Neural cell (in vitro differentiated cells): Measurements from ENCODE around the gene BET1L.

Source experiments
- CTCF ChIP-seq: fragments of 450-650 bp; IDR thresholded peaks from 2 replicates; pipeline ENCODE4 v1.5.1; 2014; ENCODE audit warnings: antibody characterized with exemption, mild to moderate bottlenecking, moderate library complexity; ENCODE audit not compliant: poor library complexity, severe bottlenecking
- EP300 ChIP-seq: fragments of 450-650 bp; conservative IDR thresholded peaks from 2 replicates; pipeline ENCODE4 v1.6.1; 2014; ENCODE audit warnings: antibody characterized with exemption, mild to moderate bottlenecking, moderate library complexity; ENCODE audit not compliant: poor library complexity, severe bottlenecking
- EZH2 ChIP-seq: fragments of 200-600, 300-800 bp; shearing (Covaris generic), sonication (generic); IDR thresholded peaks from 2 replicates; pipeline ENCODE4 v1.6.1; 2014; ENCODE audit warnings: antibody characterized with exemption, low read length, borderline replicate concordance, mild to moderate bottlenecking; ENCODE audit not compliant: insufficient read depth, poor library complexity, severe bottlenecking
- MXI1 ChIP-seq: fragments of 450-650 bp; conservative IDR thresholded peaks from 2 replicates; pipeline ENCODE4 v1.6.1; 2014; ENCODE audit warnings: antibody characterized with exemption, mild to moderate bottlenecking; ENCODE audit not compliant: poor library complexity, severe bottlenecking
- POLR2AphosphoS5 ChIP-seq: IDR thresholded peaks from 2 replicates; pipeline ENCODE4 v1.6.1; 2012
- RAD21 ChIP-seq: fragments of 450-650 bp; conservative IDR thresholded peaks from 2 replicates; pipeline ENCODE4 v1.6.1; 2014; ENCODE audit warnings: antibody characterized with exemption, mild to moderate bottlenecking, moderate library complexity
- REST ChIP-seq: IDR thresholded peaks from 2 replicates; pipeline ENCODE4 v1.6.1; 2012; ENCODE audit warnings: borderline replicate concordance
- TAF1 ChIP-seq: IDR thresholded peaks from 2 replicates; pipeline ENCODE4 v1.6.1; 2012; ENCODE audit warnings: low read depth

- TF ChIP-seq CTCF (no peak), POLR2AphosphoS5 (no peak), MXI1 (no peak), EP300 (no peak), EZH2 (no peak), TAF1 (no peak), REST (no peak), RAD21 (no peak)
Measured at GRCh38 chr11:206526-207207, 532 bp downstream of the BET1L start.
